Endodermal cell (in vitro differentiated cells): Measurements from ENCODE around the gene DAAM2. TPM values are rescaled to one million over a fixed set of nuclear protein-coding genes. Genes with fewer than 3 reads are reported as not detected.

ENCODE experiments used
- DNase-seq: peaks from one replicate; pipeline ENCODE4 v3.0.0-alpha.2; 2017
- H3K27ac ChIP-seq: 2 replicates; pipeline ENCODE4 v1.5.1; 2013; ENCODE audit warnings: mild to moderate bottlenecking, low read depth, low read length, moderate library complexity
- H3K27me3 ChIP-seq: 2 replicates; pipeline ENCODE4 v1.6.1; 2013; ENCODE audit warnings: mild to moderate bottlenecking, low read length, moderate library complexity; ENCODE audit not compliant: insufficient read depth, control insufficient read depth, poor library complexity, severe bottlenecking
- H3K36me3 ChIP-seq: 2 replicates; pipeline ENCODE4 v1.7.0; 2013; ENCODE audit warnings: mild to moderate bottlenecking, low read length, moderate library complexity; ENCODE audit not compliant: control insufficient read depth, insufficient read depth
- H3K4me1 ChIP-seq: one replicate; pipeline ENCODE4 v1.7.0; 2013; ENCODE audit warnings: low read length; ENCODE audit not compliant: control insufficient read depth, insufficient read depth
- H3K4me3 ChIP-seq: 2 replicates; pipeline ENCODE4 v1.5.1; 2013; ENCODE audit warnings: mild to moderate bottlenecking, low read length, moderate library complexity
- H3K9ac ChIP-seq: 2 replicates; pipeline ENCODE4 v1.6.1; 2013; ENCODE audit warnings: mild to moderate bottlenecking, low read length, moderate library complexity; ENCODE audit not compliant: poor library complexity, severe bottlenecking; ENCODE audit errors: extremely low read depth
- H3K9me3 ChIP-seq: 2 replicates; pipeline ENCODE4 v1.6.1; 2013; ENCODE audit warnings: mild to moderate bottlenecking, low read length, moderate library complexity; ENCODE audit not compliant: control insufficient read depth
- H3K27ac Mint-ChIP-seq: 2 replicates; pipeline ENCODE4 v1.8.0; 2020; ENCODE audit warnings: mixed read lengths
- H3K27me3 Mint-ChIP-seq: 2 replicates; pipeline ENCODE4 v1.8.0; 2021; ENCODE audit warnings: mild to moderate bottlenecking, mixed read lengths; ENCODE audit not compliant: insufficient read depth
- H3K36me3 Mint-ChIP-seq: 2 replicates; pipeline ENCODE4 v1.8.0; 2020; ENCODE audit warnings: low read depth, mixed read lengths
- H3K4me1 Mint-ChIP-seq: 2 replicates; pipeline ENCODE4 v1.8.0; 2020; ENCODE audit warnings: mixed read lengths
- H3K4me3 Mint-ChIP-seq: 2 replicates; pipeline ENCODE4 v1.8.0; 2020; ENCODE audit warnings: mild to moderate bottlenecking, moderate library complexity, mixed read lengths
- H3K9me3 Mint-ChIP-seq: 2 replicates; pipeline ENCODE4 v1.8.0; 2020; ENCODE audit warnings: mild to moderate bottlenecking, mixed read lengths
- CTCF ChIP-seq: fragments of 200-600 bp; sonication (generic); conservative IDR thresholded peaks from 2 replicates; pipeline ENCODE4 v1.5.0; 2021; ENCODE audit warnings: antibody characterized with exemption, mild to moderate bottlenecking
- WGBS, 2 experiments: methylation state at CpG; one replicate each; pipeline versions ENCODE4 v1.1.5 to v1.1.7; 2013; ENCODE audit warnings: missing lambda C conversion rate in 2 of 2, mixed read lengths in 1 of 2; ENCODE audit not compliant: insufficient coverage in 1 of 2, insufficient read length in 1 of 2; 5-methylcytosine and 5-hydroxymethylcytosine counted together
- total RNA-seq, 2 donors: library from RNA; stranded (reverse); fragmentation: NEBNext Ultra II Directional in 1 of 2; extraction: Animal tissue kit (Norgen Biotek cat#: 25700) in 1 of 2; gene quantifications; 2 replicates in 1 of 2; 3 replicates in 1 of 2; pipeline ENCODE4 v1.2.1, GENCODE V29; 2021

Gene DAAM2
- total RNA-seq, 2 donors from 2014 or later = 0.33 to 1.2 TPM

GRCh38 chr6:39929733-39930461 is 137.7 kb downstream of the DAAM2 start:
- peaks cover 1% of the 10 kb centered on the region for H3K27me3 ChIP-seq
- Mint-ChIP-seq H3K27me3 (peaks cover 6% of the 10 kb centered on the region), H3K9me3 (peaks cover 4% of the 10 kb centered on the region), H3K36me3 (peaks cover 23% of the 10 kb centered on the region), H3K4me3 (no peak overlapping the region), H3K4me1 (peaks cover 18% of the 10 kb centered on the region), H3K27ac (no peak overlapping the region)
- no peaks in the 10 kb centered on the region for H3K4me1 ChIP-seq
- no peaks in the 10 kb centered on the region for H3K9me3 ChIP-seq
- H3K27ac ChIP-seq = no peak overlapping the region
- no peaks in the 10 kb centered on the region for H3K36me3 ChIP-seq
- no peak for DNase-seq
- WGBS, 2 experiments = 94% methylated on average over 8 to 11 of the region's 11 CpGs
- no peak for TF ChIP-seq CTCF
- no peak overlapping the region for H3K4me3 ChIP-seq
- no peak overlapping the region for H3K9ac ChIP-seq

- Mint-ChIP-seq H3K36me3 (peaks cover 16% of the 10 kb centered on the region), H3K4me3 (no peak overlapping the region), H3K9me3 (peaks cover 4% of the 10 kb centered on the region), H3K4me1 (peaks cover 18% of the 10 kb centered on the region), H3K27ac (no peak overlapping the region), H3K27me3 (peaks cover 9% of the 10 kb centered on the region)
- H3K27ac ChIP-seq = no peak overlapping the region
- H3K9ac ChIP-seq = no peak overlapping the region
- H3K4me1 ChIP-seq = no peaks in the 10 kb centered on the region
- WGBS, 2 experiments = 94 to 100% methylated on average over 4 of the region's 4 CpGs
- TF ChIP-seq CTCF = no peak
- H3K36me3 ChIP-seq = no peaks in the 10 kb centered on the region
- peaks cover 8% of the 10 kb centered on the region for H3K27me3 ChIP-seq
- DNase-seq = no peak
- no peaks in the 10 kb centered on the region for H3K9me3 ChIP-seq
- no peak overlapping the region for H3K4me3 ChIP-seq
Observed at GRCh38 chr6:39930540-39930939, 138.4 kb downstream of the DAAM2 start.

- 88 to 100% methylated on average over 1 of the region's 1 CpG for WGBS, 2 experiments
- Histone ChIP-seq H3K4me1 (no peaks in the 10 kb centered on the region), H3K9me3 (no peaks in the 10 kb centered on the region), H3K27me3 (peaks cover 17% of the 10 kb centered on the region), H3K27ac (no peak overlapping the region), H3K4me3 (no peak overlapping the region), H3K9ac (no peak overlapping the region), H3K36me3 (no peaks in the 10 kb centered on the region)
- H3K4me1 Mint-ChIP-seq = peaks cover 18% of the 10 kb centered on the region
- TF ChIP-seq CTCF = no peak
- no peak overlapping the region for H3K27ac Mint-ChIP-seq
- no peak overlapping the region for H3K4me3 Mint-ChIP-seq
- DNase-seq = no peak
- H3K9me3 Mint-ChIP-seq = no peaks in the 10 kb centered on the region
- peaks cover 9% of the 10 kb centered on the region for H3K27me3 Mint-ChIP-seq
- peaks cover 7% of the 10 kb centered on the region for H3K36me3 Mint-ChIP-seq
Observed at GRCh38 chr6:39931607-39932006, 139.4 kb downstream of the DAAM2 start.
